GM23248 (cell line): ENCODE data around the gene RBM27. TPM values are rescaled to one million over a fixed set of nuclear protein-coding genes. Genes with fewer than 3 reads are reported as not detected.
"Not testable (repeated sequence)": the region's sequence is repeated elsewhere in the genome, so short reads cannot be mapped to it uniquely, and the experiment has no call there.

ENCODE experiments used
- DNase-seq: peaks from one replicate; pipeline ENCODE4 v3.0.0-alpha.2; 2015
- H2AFZ ChIP-seq: fragments of 200-600 bp; sonication (generic); 2 replicates; pipeline ENCODE4 v1.6.1; 2016; ENCODE audit warnings: antibody characterized with exemption
- H3F3A ChIP-seq: fragments of 200-600 bp; sonication (generic); 2 replicates; pipeline ENCODE4 v1.6.1; 2016; ENCODE audit warnings: mild to moderate bottlenecking, antibody characterized with exemption, mixed run types; ENCODE audit not compliant: insufficient read depth
- H3K27ac ChIP-seq: fragments of 200-600 bp; sonication (generic); 2 replicates; pipeline ENCODE4 v1.5.1; 2016; ENCODE audit warnings: mild to moderate bottlenecking
- H3K27me3 ChIP-seq: fragments of 200-600 bp; sonication (generic); replicated peaks from 2 replicates; pipeline ENCODE4 v1.6.1; 2016; ENCODE audit warnings: mild to moderate bottlenecking; ENCODE audit not compliant: insufficient read depth
- H3K36me3 ChIP-seq: fragments of 200-600 bp; sonication (generic); 2 replicates; pipeline ENCODE4 v1.6.1; 2016; ENCODE audit warnings: low read depth, mild to moderate bottlenecking
- H3K4me1 ChIP-seq: fragments of 200-600 bp; sonication (generic); 2 replicates; pipeline ENCODE4 v1.6.1; 2016; ENCODE audit warnings: mild to moderate bottlenecking; ENCODE audit not compliant: insufficient read depth
- H3K4me2 ChIP-seq: fragments of 200-600 bp; sonication (generic); one replicate; pipeline ENCODE4 v1.6.1; 2016; ENCODE audit warnings: mild to moderate bottlenecking; ENCODE audit not compliant: unreplicated experiment
- H3K4me3 ChIP-seq: fragments of 200-600 bp; sonication (generic); 2 replicates; pipeline ENCODE4 v1.5.1; 2016; ENCODE audit warnings: mild to moderate bottlenecking
- H3K79me2 ChIP-seq: fragments of 200-600 bp; sonication (generic); 2 replicates; pipeline ENCODE4 v1.6.1; 2016; ENCODE audit warnings: mild to moderate bottlenecking; ENCODE audit not compliant: insufficient read depth
- H3K9ac ChIP-seq: fragments of 200-600 bp; sonication (generic); 2 replicates; pipeline ENCODE4 v1.6.1; 2016; ENCODE audit warnings: mild to moderate bottlenecking
- H3K9me2 ChIP-seq: fragments of 200-600 bp; sonication (generic); 2 replicates; pipeline ENCODE4 v1.6.1; 2016; ENCODE audit warnings: mixed run types, mild to moderate bottlenecking, moderate library complexity; ENCODE audit not compliant: insufficient read depth
- H3K9me3 ChIP-seq: fragments of 200-600 bp; sonication (generic); one replicate; pipeline ENCODE4 v1.6.1; 2017; ENCODE audit warnings: low read depth
- H4K20me1 ChIP-seq: fragments of 200-600 bp; sonication (generic); 2 replicates; pipeline ENCODE4 v1.6.0; 2016; ENCODE audit not compliant: insufficient read depth
- EZH2 ChIP-seq: fragments of 200-600 bp; sonication (generic); IDR thresholded peaks from 2 replicates; pipeline ENCODE4 v1.6.1; 2018; ENCODE audit warnings: antibody characterized with exemption, mild to moderate bottlenecking; ENCODE audit not compliant: insufficient read depth, poor library complexity, severe bottlenecking
- EZH2phosphoT487 ChIP-seq: fragments of 200-600 bp; sonication (generic); IDR thresholded peaks from 2 replicates; pipeline ENCODE4 v1.6.1; 2018; ENCODE audit warnings: antibody characterized with exemption, moderate library complexity, mild to moderate bottlenecking, low read depth; ENCODE audit not compliant: insufficient read depth
- WGBS, 2 experiments: methylation state at CpG; one replicate each; pipeline ENCODE4 v1.1.6; 2015 to 2017; ENCODE audit warnings: low lambda C conversion rate in 2 of 2, low coverage in 1 of 2; ENCODE audit errors: missing lambda C conversion rate in 2 of 2; 5-methylcytosine and 5-hydroxymethylcytosine counted together
- in situ Hi-C: fragments of 300-500 bp; cut with MboI; formaldehyde crosslinking; loops from 2 replicates; pipeline ENCODE4 v1.15.0; 2020
- polyA plus RNA-seq: library from polyadenylated mRNA; unstranded; fragments of >200 nt; fragmentation: Nextera tagmentation; extraction: Ambion mirVana; gene quantifications from 2 replicates; pipeline ENCODE4 v1.2.1, GENCODE V29; 2016
- total RNA-seq: library from RNA; depleted of rRNA; stranded (reverse); fragments of >200 nt; shearing (Covaris generic); gene quantifications from 2 replicates; pipeline ENCODE4 v1.2.3, GENCODE V29; 2014

The RBM27 gene
- total and polyA plus RNA-seq, 2 experiments from 2014 or later, result 3.1 to 13.9 TPM

- Histone ChIP-seq H3K9me3 (no peaks in the 10 kb centered on the region), H3K9me2 (no peaks in the 10 kb centered on the region), H3K4me3 (no peak overlapping the region), H3K79me2 (peaks cover 32% of the 10 kb centered on the region), H3K4me1 (peaks cover 3% of the 10 kb centered on the region; the same call in 1 of the 2 replicates), H3K27ac (no peak overlapping the region), H2AFZ (no peak overlapping the region), H3K27me3 (no peaks in the 10 kb centered on the region), H3K9ac (no peak overlapping the region), H3K36me3 (peaks cover 74% of the 10 kb centered on the region), H3K4me2 (no peak overlapping the region), H3F3A (peaks cover 6% of the 10 kb centered on the region; the same call in 1 of the 2 replicates), H4K20me1 (no peaks in the 10 kb centered on the region)
- TF ChIP-seq EZH2phosphoT487 (no peak), EZH2 (no peak)
- in situ Hi-C loops, result no loop called here
- peak; percentile 29 for DNase-seq
- WGBS, 2 experiments, result 50 to 54% methylated on average over 1 of the region's 1 CpG
These were observed 37.9 kb upstream of the RBM27 start for GRCh38 chr5:146165460-146165859.

GRCh38 chr5:146165903-146166302 lies 37.5 kb upstream of the RBM27 start:
- Histone ChIP-seq H3K9me2 (no peaks in the 10 kb centered on the region), H3K4me3 (no peak overlapping the region), H3K36me3 (peaks cover 70% of the 10 kb centered on the region), H3K79me2 (peaks cover 36% of the 10 kb centered on the region), H3K27me3 (no peaks in the 10 kb centered on the region), H3K9ac (no peak overlapping the region), H3K27ac (no peak overlapping the region), H3K4me2 (no peak overlapping the region), H3K4me1 (peaks cover 3% of the 10 kb centered on the region; the same call in 1 of the 2 replicates), H3F3A (peaks cover 6% of the 10 kb centered on the region; the same call in 1 of the 2 replicates), H4K20me1 (no peaks in the 10 kb centered on the region), H2AFZ (no peak overlapping the region), H3K9me3 (no peaks in the 10 kb centered on the region)
- TF ChIP-seq EZH2 (no peak), EZH2phosphoT487 (no peak)
- DNase-seq, result no peak
- in situ Hi-C loops, result no loop called here
- 92 to 96% methylated on average over 1 of the region's 1 CpG for WGBS, 2 experiments

- no peak for TF ChIP-seq EZH2phosphoT487
- TF ChIP-seq EZH2, result no peak
- Histone ChIP-seq H3K36me3 (peaks cover 56% of the 10 kb centered on the region), H3K79me2 (peaks cover 56% of the 10 kb centered on the region), H3K9me2 (no peaks in the 10 kb centered on the region), H3K4me3 (no peak overlapping the region), H3K4me2 (no peak overlapping the region), H3K9ac (no peak overlapping the region), H3F3A (peaks cover 6% of the 10 kb centered on the region; the same call in 1 of the 2 replicates), H2AFZ (no peak overlapping the region), H4K20me1 (no peaks in the 10 kb centered on the region), H3K27me3 (no peaks in the 10 kb centered on the region), H3K27ac (no peak overlapping the region), H3K4me1 (peaks cover 3% of the 10 kb centered on the region; the same call in 1 of the 2 replicates), H3K9me3 (no peaks in the 10 kb centered on the region)
- no peak for DNase-seq
- in situ Hi-C loops, result no loop called here
These were observed 34.3 kb upstream of the RBM27 start for GRCh38 chr5:146169076-146169475.

- in situ Hi-C loops, H3K9me2 ChIP-seq, H3K9me3 ChIP-seq, H3F3A ChIP-seq, H3K27ac ChIP-seq, H3K9ac ChIP-seq, H3K4me1 ChIP-seq, H2AFZ ChIP-seq, DNase-seq, H3K4me3 ChIP-seq, H4K20me1 ChIP-seq, H3K27me3 ChIP-seq, H3K4me2 ChIP-seq: not testable (repeated sequence)
- Histone ChIP-seq H3K36me3 (peaks cover 38% of the 10 kb centered on the region), H3K79me2 (peaks cover 66% of the 10 kb centered on the region)
- WGBS, 2 experiments, result 89 to 90% methylated on average over 8 of the region's 8 CpGs
These were observed 30.4 kb upstream of the RBM27 start for GRCh38 chr5:146173049-146173448.

- in situ Hi-C loops, result no loop called here
- no peaks in the 10 kb centered on the region for H3K9me3 ChIP-seq
- H3K9me2 ChIP-seq, result no peaks in the 10 kb centered on the region
- WGBS, 2 experiments, result 96 to 99% methylated on average over 3 of the region's 3 CpGs
- H3K4me3 ChIP-seq, result no peak overlapping the region
- H3K79me2 ChIP-seq, result peaks cover 68% of the 10 kb centered on the region
- H3F3A ChIP-seq, result no peaks in the 10 kb centered on the region
- H4K20me1 ChIP-seq, result no peaks in the 10 kb centered on the region
- no peak overlapping the region for H3K4me2 ChIP-seq
- H2AFZ ChIP-seq, result no peak overlapping the region
- peaks cover 33% of the 10 kb centered on the region for H3K36me3 ChIP-seq
- H3K9ac ChIP-seq, result no peak overlapping the region
- no peak overlapping the region for H3K27ac ChIP-seq
- no peaks in the 10 kb centered on the region for H3K27me3 ChIP-seq
- no peak for DNase-seq
- TF ChIP-seq EZH2, result no peak
- TF ChIP-seq EZH2phosphoT487, result no peak
- H3K4me1 ChIP-seq, result no peaks in the 10 kb centered on the region
These were observed 29.8 kb upstream of the RBM27 start for GRCh38 chr5:146173597-146173996.
